ENCODE results near the gene BTBD7. TPM values are rescaled to one million over a fixed set of nuclear protein-coding genes. Genes with fewer than 3 reads are reported as not detected.

BTBD7 gene
- total RNA-seq, 1 donor from 2014 or later, result 81.6 TPM

- no peak for DNase-seq (ENCODE audit: low read depth)
These were observed 1.7 kb downstream of the BTBD7 start for GRCh38 chr14:93331002-93331727.

DNA sequence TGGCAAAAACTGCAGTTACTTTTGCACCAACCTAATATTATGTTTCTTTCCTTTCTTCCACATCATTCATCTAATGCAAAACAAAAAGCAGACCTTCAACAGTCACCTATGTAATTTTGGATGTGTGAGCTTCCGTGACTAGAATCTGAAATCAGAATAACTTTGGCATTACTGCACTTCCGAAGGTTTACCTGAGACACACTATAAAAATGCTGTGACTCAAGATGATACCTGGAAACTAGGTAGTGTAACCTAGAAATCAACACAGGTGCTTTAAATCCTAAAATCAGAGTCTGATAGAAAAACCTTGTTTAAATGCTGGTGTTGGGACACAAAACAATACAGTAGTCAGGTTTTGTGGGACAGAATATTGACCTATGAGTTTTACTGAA is 2.2 kb downstream of the BTBD7 start:
- no peak for DNase-seq (ENCODE audit: low read depth)

DNA sequence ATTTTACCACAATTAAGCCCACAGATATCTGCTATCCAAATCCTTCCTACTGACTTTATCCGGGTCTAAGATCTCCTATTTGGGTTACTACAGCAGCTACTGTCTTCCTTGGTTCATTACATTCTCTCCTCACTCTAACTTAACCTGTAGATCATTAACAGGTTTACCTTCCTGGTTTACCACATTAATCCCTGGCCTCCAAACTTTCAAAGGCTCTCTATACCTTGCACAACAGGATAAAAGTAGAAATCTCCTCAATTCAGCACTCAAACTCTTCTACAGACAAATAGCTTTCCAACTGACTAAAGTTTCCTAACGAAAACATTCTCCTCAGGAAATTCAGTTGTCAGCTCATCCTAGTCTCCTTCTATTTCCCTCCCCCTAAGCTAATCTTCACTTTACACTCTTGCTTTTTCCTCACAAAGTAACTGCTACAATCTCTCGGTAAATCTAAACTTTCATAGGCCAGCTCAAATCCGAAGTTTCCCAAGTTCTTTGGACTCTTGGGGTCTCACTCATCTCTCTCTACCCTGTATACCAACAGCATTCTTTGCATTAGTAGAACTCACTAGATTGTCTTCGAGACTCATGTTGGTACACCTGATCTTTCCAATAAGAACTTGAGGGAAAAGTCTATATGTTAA is 2.7 kb downstream of the BTBD7 start:
- DNase-seq (ENCODE audit: low read depth), result peak; percentile 94

DNA sequence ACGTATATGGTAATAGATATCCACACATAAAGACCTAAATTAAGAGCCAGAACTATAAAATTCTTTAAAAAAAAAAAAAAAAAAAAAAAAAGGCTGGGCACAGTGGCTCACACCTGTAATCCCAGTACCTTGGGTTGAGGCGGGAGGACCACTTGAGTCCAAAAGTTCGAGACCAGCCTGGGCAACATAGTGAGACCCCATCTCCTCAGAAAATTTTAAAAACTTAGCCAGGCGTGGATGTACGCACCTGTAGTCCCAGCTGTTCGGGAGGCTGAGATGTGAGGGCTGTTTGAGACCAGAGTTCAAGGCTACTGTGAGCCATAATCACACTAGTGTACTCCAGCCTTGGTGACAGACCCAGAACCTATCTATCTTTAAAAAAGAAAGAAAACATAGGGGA is 4.3 kb downstream of the BTBD7 start:
- no peak for DNase-seq (ENCODE audit: low read depth)

DNA sequence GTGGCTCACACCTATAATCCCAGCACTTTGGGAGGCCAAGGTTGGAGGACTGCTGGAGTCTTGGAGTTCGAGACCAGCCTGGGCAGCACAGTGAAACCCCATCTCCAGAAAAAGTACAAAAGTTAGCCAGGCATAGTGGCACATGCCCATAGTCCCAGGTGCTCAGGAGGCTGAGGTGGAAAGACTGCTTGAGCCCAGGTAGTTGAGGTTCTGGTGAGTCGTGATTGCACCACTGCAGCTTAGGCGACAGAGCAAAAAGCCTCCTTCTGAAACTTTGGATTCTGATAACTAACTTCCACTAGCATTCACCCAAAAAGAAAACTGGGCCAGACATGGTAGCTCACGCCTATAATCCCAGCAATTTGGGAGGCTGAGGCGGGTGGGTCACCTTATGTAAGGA is 6.6 kb downstream of the BTBD7 start:
- no peak for DNase-seq (ENCODE audit: low read depth)

DNA sequence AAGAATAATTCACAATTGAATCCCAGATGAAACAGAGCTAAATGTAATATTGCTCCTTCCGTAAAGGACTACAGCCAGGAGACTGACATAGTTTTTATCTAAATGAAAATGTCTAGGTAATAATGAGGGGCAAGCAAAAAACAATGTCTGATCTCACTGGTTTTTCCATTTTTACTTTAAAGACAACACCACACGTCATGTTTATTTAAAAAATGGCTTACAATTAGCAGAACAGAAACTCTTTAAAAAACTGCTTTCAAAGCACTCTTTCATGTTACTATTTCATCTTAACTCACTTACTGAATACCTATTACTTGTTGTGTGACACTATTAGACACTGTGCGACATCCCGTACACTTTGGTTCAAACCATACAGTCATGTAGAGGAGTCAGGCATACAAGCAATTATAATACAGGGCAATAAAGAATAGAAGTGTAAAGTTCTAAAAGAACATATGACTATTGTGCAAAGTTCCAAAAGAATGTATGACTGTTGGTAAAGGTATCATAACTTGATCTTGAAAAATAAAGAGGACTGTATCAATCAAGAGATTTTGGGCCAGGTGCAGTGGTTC is 9.1 kb downstream of the BTBD7 start:
- no peak for DNase-seq (ENCODE audit: low read depth)

DNA sequence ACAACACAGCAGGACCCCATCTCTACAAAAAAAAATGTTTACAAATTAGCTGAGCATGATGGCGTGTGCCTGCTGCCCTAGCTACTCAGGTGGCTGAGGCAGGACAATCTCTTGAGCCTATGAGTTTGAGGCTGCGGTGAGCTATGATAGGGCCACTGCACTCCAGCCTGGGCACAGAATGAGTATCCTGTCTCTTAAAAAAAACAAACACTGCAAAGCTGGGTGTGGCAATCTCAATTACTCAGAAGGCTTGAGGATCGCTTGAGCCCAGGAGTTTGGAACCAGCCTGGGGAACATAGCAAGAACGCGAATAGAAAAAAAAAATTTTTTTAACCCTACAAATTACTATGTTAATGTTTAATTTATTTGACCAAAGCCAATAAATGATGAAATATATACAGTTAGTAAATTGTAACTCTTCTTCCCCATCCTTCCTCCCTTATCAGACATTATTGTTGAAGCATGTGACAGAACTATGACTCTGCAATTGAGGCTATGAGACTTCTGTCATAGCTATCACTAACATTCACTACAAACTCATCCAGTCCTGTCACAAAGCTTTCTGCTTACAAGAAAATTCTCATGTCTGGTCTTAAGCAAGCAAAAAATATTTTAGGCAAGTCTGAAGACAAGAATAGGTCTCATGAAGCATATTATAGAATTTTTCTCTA is 9.8 kb downstream of the BTBD7 start:
- no peak for DNase-seq (ENCODE audit: low read depth)

DNA sequence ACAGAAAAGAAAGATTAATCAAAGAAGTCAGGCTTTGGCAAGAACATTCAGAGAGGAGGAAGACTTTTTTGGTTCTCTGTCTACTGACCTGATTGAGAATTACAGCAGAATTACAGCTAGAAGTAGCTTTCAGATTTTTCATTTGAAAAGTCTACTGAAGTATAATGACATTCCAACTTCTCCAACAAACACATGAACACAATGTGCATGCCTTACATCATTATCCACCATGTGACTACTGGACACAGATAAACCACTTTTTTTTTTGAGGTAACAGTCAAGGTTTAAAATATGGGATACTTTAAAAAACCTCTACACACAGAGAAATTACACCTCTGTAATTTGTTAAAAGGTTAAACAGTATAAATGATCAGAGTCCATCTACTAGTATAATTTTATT is 12.3 kb downstream of the BTBD7 start:
- peak; percentile 64 for DNase-seq (ENCODE audit: low read depth)

GRCh38 chr14:93319958-93320357 is 12.9 kb downstream of the BTBD7 start:
- DNase-seq (ENCODE audit: low read depth), result no peak

- DNase-seq (ENCODE audit: low read depth), result no peak
These were observed 13.3 kb downstream of the BTBD7 start for GRCh38 chr14:93319494-93319893.

DNA sequence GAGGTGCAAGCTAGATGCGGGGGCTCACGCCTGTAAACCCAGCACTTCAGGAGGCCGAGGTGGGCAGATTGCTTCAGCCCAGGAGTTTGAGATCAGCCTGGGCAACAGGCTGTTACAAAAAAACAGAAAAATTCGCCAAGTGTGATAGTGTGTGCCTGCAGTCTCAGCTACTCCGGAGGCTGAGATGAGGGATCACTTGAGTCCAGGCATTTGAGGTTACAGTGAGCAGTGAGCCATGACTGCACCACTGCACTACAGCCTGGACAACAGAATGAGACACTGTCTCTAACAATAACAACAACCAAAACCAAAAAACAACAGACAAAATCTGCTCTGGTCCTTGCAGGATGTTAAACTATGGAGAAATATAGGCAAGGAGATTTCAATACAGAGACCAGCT is 13.9 kb downstream of the BTBD7 start:
- DNase-seq (ENCODE audit: low read depth), result peak; percentile 94

DNA sequence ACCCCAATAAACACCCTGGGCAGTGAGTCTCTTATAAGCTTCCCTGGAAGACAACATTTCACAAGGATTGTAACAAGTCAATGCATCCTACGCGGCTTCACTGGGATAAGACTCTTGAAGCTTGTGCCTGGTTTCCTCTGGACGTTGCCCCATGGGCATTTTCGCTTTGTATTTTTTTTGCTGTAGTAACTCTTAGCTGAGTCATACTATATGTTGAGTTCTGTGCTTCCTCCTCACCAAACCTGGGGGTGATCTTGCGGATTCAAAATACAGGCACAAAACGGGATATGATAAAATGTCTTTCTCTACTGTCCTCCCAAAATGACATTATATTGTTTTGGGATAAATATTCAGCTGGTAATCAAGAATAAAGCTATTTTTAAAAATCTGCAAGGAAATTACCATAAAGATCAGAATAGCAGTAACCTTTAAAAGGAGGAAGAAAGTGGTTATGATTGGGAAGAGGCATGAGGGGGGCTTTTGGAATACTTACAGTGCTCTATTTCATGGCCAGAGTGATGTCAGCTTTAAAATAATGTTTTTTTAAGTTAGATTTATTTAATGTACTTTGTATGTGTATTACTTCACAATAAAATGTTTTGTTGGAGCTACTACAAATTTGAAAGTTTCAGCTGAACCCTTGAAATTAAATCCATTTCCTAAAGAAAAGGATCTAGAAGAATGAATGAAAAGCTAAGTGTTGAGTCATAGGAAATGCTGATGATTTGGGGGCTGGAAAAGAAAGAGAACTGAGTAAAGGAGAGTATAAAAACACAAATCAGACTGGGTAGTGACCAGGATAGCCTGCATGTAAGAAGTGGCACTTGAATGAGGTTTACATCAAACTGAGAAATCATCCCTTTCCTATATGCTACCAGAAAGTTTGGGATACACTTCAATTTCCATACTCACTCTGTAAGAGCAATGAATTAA is 14.7 kb downstream of the BTBD7 start:
- peak; percentile 90 for DNase-seq (ENCODE audit: low read depth)

GRCh38 chr14:93317210-93317874 is 15.5 kb downstream of the BTBD7 start:
- no peak for DNase-seq (ENCODE audit: low read depth)

- DNase-seq (ENCODE audit: low read depth), result peak; percentile 44
These were observed 16.1 kb downstream of the BTBD7 start for GRCh38 chr14:93316716-93317115.

GRCh38 chr14:93315575-93315974 is 17.3 kb downstream of the BTBD7 start:
- no peak for DNase-seq (ENCODE audit: low read depth)

DNA sequence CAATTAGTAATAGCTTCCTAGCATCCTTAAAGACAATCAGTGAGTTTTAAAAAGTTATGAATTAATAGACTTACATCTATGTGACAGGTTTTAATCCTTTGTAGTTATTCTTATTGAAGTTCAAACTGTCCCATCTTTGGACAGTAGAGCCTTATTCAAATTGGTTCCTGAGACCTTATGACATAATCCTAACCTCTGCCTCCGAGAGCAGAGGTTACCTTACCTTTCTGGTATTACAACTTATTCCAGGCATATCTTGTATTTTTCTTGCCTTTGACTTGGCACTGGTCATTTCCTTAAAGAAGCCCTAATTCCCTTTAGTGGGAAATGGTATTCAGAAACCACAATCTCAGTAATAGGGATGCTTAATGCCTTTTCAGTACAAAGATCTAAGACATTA is 21.8 kb downstream of the BTBD7 start:
- no peak for DNase-seq (ENCODE audit: low read depth)

DNA sequence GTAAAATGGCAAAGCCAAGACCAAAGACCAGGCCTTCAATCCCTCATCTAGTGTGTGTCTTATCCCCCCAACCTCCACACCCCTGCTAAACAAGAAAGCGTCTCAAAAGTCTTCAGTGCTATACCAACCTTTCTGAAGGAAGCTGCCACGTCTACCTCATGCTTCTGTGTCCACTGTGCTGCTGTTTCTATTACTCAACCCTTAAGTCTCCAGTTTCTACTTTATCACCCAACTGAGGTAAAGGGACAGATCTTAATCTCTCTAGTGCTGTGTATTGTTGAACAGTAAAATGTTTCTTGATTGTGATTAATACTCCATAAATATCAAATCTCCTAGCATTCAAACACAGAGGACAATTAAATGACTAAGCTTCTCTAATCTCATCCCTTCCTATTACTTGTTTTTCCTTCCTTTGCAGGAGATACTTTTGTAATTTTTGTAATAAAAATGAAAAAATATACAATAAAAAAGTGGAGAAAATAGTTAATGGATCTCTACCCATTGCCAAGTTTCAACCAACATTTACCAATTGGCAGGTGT is 23.3 kb downstream of the BTBD7 start:
- no peak for DNase-seq (ENCODE audit: low read depth)

DNA sequence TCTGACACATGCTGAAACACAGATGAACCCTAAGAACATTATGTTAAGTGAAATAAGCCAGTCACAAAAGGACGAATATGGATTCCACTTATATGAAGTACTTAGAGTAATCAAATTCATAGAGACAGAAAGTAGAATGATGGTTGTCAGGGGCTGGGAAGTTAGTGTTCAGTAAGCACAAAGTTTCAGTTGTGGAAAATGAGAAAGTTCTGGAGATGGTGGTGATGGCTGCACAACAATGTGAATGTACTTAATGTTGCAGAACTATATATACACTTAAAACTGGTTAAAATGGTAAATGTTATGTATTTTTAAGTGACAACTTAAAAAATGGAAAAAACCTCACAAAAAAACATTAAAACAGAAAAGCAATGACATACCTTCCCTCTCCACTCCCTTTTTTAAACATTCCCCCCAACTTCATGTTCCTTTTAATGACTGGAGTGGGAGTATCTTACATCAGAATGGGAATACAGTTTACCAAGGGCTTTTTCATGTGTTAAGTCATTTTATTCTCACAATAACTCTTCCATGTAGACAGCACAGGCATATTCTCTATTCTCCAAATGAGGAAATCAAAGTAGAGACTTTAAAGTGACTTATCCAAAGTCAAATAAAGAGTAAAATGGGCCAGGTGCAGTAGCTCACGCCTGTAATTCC is 24.0 kb downstream of the BTBD7 start:
- no peak for DNase-seq (ENCODE audit: low read depth)

DNA sequence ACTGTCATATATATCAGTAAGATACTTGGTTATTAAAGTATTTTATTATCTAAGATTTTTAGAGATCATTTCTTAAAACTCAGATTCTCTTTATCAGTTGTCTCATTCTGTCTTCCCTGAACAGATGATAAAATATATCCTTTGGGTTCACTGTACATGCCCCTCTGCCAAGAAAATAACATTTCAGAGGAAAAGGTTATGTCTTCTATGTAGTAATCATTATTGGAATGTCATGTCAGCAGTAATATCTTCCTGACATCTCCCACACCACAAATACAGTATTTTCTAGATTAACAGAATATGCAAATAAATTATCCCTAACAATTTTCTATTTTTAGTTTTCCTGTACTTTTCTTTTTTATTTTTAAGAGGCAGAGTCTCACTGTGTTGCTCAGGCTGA is 26.0 kb downstream of the BTBD7 start:
- no peak for DNase-seq (ENCODE audit: low read depth)

- DNase-seq (ENCODE audit: low read depth), result no peak
These were observed 27.0 kb downstream of the BTBD7 start for GRCh38 chr14:93305725-93306418.

Data from renal cortical epithelial cell (primary cell).